ENCODE results near the gene ACAN. TPM values are rescaled to one million over a fixed set of nuclear protein-coding genes. Genes with fewer than 3 reads are reported as not detected.

The ACAN gene
- total and polyA plus RNA-seq, 9 of the 15 experiments (the other 6 are each of a cell fraction or from before 2014, with no cell fraction given), result not detected

DNA sequence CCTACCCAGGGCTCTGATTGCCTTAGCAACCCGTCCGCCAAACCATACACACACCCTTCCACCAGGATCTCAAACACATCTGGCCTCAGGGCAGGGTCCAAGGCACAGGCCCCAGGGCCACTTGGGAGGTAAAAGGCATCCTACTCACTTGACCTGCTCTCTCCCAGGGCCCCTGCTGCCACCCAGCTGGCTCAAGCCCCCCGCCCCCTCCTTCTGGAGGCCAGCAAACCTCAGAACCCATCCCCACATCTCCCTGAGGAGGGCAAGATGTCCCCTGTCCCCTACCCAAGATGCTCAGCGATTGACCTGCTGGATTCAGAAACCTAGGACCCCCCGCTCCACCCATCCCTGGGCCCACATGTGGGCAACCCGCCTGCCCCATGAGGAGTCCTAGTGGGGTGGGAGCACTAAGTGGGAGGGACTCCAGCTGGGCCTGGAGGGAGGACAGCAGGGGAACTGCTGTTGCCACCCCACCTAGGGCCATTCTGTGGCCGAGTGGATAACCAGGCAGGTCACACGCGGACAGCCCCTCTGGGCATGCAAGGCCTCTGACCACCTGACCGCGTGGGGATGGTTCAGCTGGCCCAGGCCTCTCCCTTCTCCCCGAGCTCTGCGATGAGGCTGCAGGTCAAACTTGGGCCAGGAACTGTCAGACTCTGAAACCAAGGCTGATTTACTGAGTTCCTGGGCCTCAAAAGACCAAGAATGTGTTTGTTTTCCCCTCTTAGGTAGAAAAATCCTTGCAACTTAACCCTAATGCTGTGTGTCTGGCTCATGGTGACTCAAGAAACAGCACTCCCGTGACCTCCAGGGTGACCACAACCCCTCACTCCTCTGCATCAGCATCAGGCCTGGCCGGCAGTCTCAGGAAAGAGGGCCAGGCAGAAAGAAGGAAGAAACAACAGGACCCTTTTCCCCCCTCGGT, 105.7 kb downstream of the ACAN start (continued):
- TF ChIP-seq, protein P1, sequence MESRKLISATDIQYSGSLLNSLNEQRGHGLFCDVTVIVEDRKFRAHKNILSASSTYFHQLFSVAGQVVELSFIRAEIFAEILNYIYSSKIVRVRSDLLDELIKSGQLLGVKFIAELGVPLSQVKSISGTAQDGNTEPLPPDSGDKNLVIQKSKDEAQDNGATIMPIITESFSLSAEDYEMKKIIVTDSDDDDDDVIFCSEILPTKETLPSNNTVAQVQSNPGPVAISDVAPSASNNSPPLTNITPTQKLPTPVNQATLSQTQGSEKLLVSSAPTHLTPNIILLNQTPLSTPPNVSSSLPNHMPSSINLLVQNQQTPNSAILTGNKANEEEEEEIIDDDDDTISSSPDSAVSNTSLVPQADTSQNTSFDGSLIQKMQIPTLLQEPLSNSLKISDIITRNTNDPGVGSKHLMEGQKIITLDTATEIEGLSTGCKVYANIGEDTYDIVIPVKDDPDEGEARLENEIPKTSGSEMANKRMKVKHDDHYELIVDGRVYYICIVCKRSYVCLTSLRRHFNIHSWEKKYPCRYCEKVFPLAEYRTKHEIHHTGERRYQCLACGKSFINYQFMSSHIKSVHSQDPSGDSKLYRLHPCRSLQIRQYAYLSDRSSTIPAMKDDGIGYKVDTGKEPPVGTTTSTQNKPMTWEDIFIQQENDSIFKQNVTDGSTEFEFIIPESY (CRISPR knock-in tag; IDR thresholded peaks at IDR 0.05), result 0 out of 2 replicates have a peak, but pooled peaks have one; percentile 20
- TF ChIP-seq KDM1A (IDR thresholded peaks at IDR 0.05), result 0 out of 4 replicates have a peak, but pooled peaks of 1 of the 2 experiments have one; percentile 12

GRCh38 chr15:88909956-88910831, 107.0 kb downstream of the ACAN start:
- H3K79me2 ChIP-seq (ENCODE audit: control insufficient read depth, insufficient read depth, low read length), result peaks cover 31% of the 10 kb centered on the region
- H3K27ac ChIP-seq (ENCODE audit: extremely low read depth, low read depth, low read length), result no peak overlapping the region
- no peaks in the 10 kb centered on the region for H3K9me3 ChIP-seq (replicated peaks; ENCODE audit: control insufficient read depth, insufficient read depth, low read depth, low read length)
- H3K36me3 ChIP-seq (ENCODE audit: control insufficient read depth, insufficient read depth, low read length), result peaks cover 59% of the 10 kb centered on the region
- peak overlapping the region in 1 of 2 experiments; percentile 66; a peak in 2 of 4 replicates for H3K9ac ChIP-seq (ENCODE audit: insufficient read depth in 1 of 2, low read depth in 2 of 2, low read length in 2 of 2)
- in situ Hi-C loops (cut with MboI) (loop anchor here (5.0 kb wide), 1 partner anchor 107 kb away; no protein-coding TSS in a partner anchor), intact Hi-C loops (cut with micrococcal nuclease) (loop anchor here (5.0 kb wide), 1 partner anchor 77 kb away; no protein-coding TSS in a partner anchor)
- no peak for DNase-seq (ENCODE audit: extremely low read depth in 1 of 4, low spot score in 3 of 4)
- H3K9me1 ChIP-seq (ENCODE audit: control insufficient read depth, insufficient read depth, low read length), result no peaks in the 10 kb centered on the region
- H3K27me3 ChIP-seq (ENCODE audit: control insufficient read depth in 2 of 2, insufficient read depth in 2 of 2, low read length in 2 of 2), result no peaks in the 10 kb centered on the region
- TF ChIP-seq ZBTB43 (CRISPR knock-in tag; IDR thresholded peaks at IDR 0.05) (no peak), CBFB (CRISPR knock-in tag; IDR thresholded peaks at IDR 0.05) (no peak)
- no TSS peak for BruUV-seq (replicated peaks)
- CTCF ChIA-PET (ENCODE audit: low intra/inter-chr PET ratio), result no interaction called here
- no peak for FAIRE-seq
- 83% methylated on average over 10 of the region's 12 CpGs for WGBS (ENCODE audit: insufficient coverage, low coverage, missing lambda C conversion rate)
- H3K4me3 ChIP-seq, result no peak overlapping the region
- H3K4me1 ChIP-seq (replicated peaks in 1 of 2; ENCODE audit: control insufficient read depth in 2 of 2, insufficient read depth in 2 of 2, low read length in 2 of 2), result peaks cover 26 to 43% of the 10 kb centered on the region in 2 experiments; a peak in 4 of 5 replicates
- H2AFZ ChIP-seq (ENCODE audit: low read depth, low read length), result no peak overlapping the region
- POLR2A ChIA-PET, result no interaction called here
- 0 out of 2 replicates have a peak, but pooled peaks cover 9% of the 10 kb centered on the region for H4K20me1 ChIP-seq (replicated peaks; ENCODE audit: control insufficient read depth, insufficient read depth, low read length)
- no peak for ATAC-seq
- H3K4me2 ChIP-seq (ENCODE audit: insufficient read depth, low read length), result peak overlapping the region; percentile 14; the same call in 1 of the 2 replicates

All from K562 (cell line).